Motor neuron (in vitro differentiated cells): ENCODE results near the gene DCUN1D4. TPM values are rescaled to one million over a fixed set of nuclear protein-coding genes. Genes with fewer than 3 reads are reported as not detected.

Experiments
- ATAC-seq, 8 experiments: fragments of 200-7000 bp; cut with Tn5 transposase; replicated peaks in 6 of 8; 2 replicates each; pipeline ENCODE4 v1.8.0; 2021; ENCODE audit warnings: mild to moderate bottlenecking in 8 of 8, moderate library complexity in 8 of 8
- H3K27ac ChIP-seq, 2 donors: fragments of 250-450 bp; sonication (Bioruptor Pico); 2 replicates each; pipeline ENCODE4 v1.9.0; 2021; ENCODE audit warnings: antibody characterized with exemption in 2 of 2, mild to moderate bottlenecking in 2 of 2, moderate library complexity in 1 of 2
- H3K4me1 ChIP-seq, 2 donors: fragments of 250-450 bp; sonication (Bioruptor Pico); replicated peaks in 1 of 2; 2 replicates each; pipeline ENCODE4 v1.6.1; 2021; ENCODE audit warnings: antibody characterized with exemption in 2 of 2, mild to moderate bottlenecking in 2 of 2, moderate library complexity in 1 of 2
- H3K4me3 ChIP-seq, 5 donors: fragments of 250-450 bp; sonication (Bioruptor Pico); 2 replicates each; pipeline ENCODE4 v1.9.0; 2021; ENCODE audit warnings: antibody characterized with exemption in 5 of 5, mild to moderate bottlenecking in 5 of 5, moderate library complexity in 4 of 5
- WGBS, 10 experiments: fragments of 450-650 bp; shearing (Covaris generic); methylation state at CpG; one replicate each; pipeline ENCODE4 v1.0.0; 2022; 5-methylcytosine and 5-hydroxymethylcytosine counted together
- in situ Hi-C, 9 experiments: fragments of 400-800 bp; cut with MboI; loops; one replicate each; pipeline ENCODE4 v1.15.0; 2021; ENCODE audit warnings: low sequenced_read_pairs in 9 of 9, low pct_unique_long_range_greater_than_20kb in 2 of 9; ENCODE audit not compliant: unreplicated experiment in 9 of 9
- total RNA-seq, 8 experiments: library from RNA; unstranded; fragments of 300-600 nt; gene quantifications; 2 replicates each; pipeline versions ENCODE4 v1.2.3 to v1.2.4, GENCODE V29; 2022

The DCUN1D4 gene
- total RNA-seq, 8 experiments from 2014 or later, result 28.6 to 58.4 (median 44.5) TPM

- Histone ChIP-seq H3K27ac (no peak overlapping the region), H3K4me3 (no peak overlapping the region), H3K4me1 (peaks cover 0 to 3% of the 10 kb centered on the region in 2 donors)
- 89 to 100% (median 100%) methylated on average over 1 of the region's 1 CpG; no CpG with 5 or more reads in 4 of the 10 experiments for WGBS, 10 experiments
- in situ Hi-C loops, result no loop called here
- ATAC-seq, result no peak
These were observed 19.2 kb downstream of the DCUN1D4 start for GRCh38 chr4:51862199-51862598.

DNA sequence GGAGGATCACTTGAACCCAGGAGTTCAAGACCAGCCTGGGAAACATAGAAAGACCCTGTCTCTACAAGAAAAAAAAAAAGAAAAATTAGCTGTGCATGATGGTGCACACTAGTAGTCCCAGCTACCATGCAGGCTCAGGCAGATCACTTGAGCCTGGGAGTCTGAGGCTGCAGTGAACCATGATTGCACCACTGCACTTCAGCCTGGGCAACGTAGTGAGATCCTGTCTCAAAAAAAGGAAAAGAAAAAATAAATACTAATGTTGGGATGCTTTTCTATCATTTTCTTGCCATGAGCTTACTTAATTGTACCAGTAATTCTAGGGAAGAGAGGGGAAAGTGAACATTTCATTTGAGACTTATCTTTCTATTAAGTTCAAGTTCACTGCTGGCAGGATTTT, 19.8 kb downstream of the DCUN1D4 start:
- WGBS, 10 experiments, result 75 to 100% (median 100%) methylated on average over 1 of the region's 1 CpG; no CpG with 5 or more reads in 5 of the 10 experiments
- H3K4me1 ChIP-seq, result peaks cover 0 to 3% of the 10 kb centered on the region in 2 donors
- no peak for ATAC-seq
- no peak overlapping the region for H3K27ac ChIP-seq
- no peak overlapping the region for H3K4me3 ChIP-seq
- in situ Hi-C loops, result no loop called here

GRCh38 chr4:51865717-51866116, 22.8 kb downstream of the DCUN1D4 start:
- WGBS, 10 experiments, result 80 to 100% (median 100%) methylated on average over 1 of the region's 1 CpG; no CpG with 5 or more reads in 5 of the 10 experiments
- H3K27ac ChIP-seq, result no peak overlapping the region
- in situ Hi-C loops, result no loop called here
- no peak overlapping the region for H3K4me3 ChIP-seq
- no peaks in the 10 kb centered on the region for H3K4me1 ChIP-seq
- no peak for ATAC-seq

DNA sequence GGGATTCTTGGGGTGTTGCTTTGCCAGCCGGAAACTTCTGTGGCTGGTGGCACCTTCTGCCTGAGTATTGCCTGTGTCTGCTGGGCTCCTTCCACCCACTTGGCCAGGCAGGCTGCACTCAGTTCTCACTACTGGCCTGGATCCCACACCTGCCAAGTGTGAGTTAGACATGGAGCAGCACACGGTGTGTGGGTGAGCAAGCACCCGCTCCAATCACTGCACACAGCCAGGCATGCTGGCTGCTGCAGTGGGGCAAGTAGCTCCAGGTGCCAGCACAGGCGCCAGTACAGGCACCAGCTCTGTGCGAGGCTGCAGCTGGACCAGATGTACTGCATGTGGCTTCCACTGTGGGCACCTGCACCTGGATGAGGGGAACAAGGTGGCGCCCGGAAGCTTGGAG, 23.9 kb downstream of the DCUN1D4 start:
- WGBS, 10 experiments, result 93 to 100% (median 99%) methylated on average over 1 to 7 of the region's 7 CpGs; no CpG with 5 or more reads in 4 of the 10 experiments
- no peak for ATAC-seq
- H3K27ac ChIP-seq, result no peak overlapping the region
- no peaks in the 10 kb centered on the region for H3K4me1 ChIP-seq
- in situ Hi-C loops, result no loop called here
- no peak overlapping the region for H3K4me3 ChIP-seq

DNA sequence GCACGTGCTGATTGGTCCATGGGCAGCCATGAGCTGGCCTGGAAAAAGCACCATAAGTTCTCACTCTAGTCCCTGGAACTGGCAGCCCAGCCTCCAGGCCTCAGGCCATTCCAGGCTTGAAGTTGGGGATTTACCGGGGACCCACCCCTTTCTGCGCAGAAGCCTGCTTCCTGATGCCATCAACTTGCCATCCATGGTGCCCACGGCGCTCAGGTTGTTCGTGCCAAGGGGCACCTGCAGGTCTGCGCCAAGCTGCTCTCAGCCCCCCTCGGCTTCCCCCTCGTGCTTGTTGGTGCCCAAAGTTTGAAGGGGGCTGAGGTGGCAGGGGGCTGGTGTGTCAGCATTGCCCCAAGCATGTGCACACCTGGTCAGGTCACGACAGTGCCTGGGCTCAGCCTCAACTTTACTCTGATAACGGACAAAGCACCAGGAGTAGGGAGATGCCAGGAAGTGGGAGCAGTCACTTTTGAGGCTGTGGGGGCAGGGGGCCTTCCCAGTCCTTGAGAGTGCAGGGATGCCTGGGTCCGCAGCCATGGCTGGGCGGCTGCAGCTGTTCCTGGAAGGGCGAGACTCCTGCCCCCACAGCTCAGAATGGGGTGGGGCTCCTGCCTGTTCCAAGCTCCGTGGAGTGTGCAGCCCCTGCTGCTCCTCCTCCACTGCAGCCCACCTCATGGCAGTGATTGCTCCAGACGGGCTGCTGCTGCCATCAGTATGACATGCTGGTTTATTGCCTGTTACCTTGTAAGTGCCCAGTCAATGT, 24.9 kb downstream of the DCUN1D4 start:
- no peak overlapping the region for H3K27ac ChIP-seq
- H3K4me3 ChIP-seq, result no peak overlapping the region
- H3K4me1 ChIP-seq, result no peaks in the 10 kb centered on the region
- ATAC-seq, result no peak
- WGBS, 10 experiments, result 20 to 100% (median 100%) methylated on average over 1 to 2 of the region's 16 CpGs; no CpG with 5 or more reads in 4 of the 10 experiments
- in situ Hi-C loops, result no loop called here

- WGBS, 10 experiments, result 60 to 100% (median 97%) methylated on average over 1 to 2 of the region's 2 CpGs; no CpG with 5 or more reads in 2 of the 10 experiments
- ATAC-seq, result no peak
- in situ Hi-C loops, result no loop called here
These were observed 25.5 kb downstream of the DCUN1D4 start for GRCh38 chr4:51868449-51868847.

DNA sequence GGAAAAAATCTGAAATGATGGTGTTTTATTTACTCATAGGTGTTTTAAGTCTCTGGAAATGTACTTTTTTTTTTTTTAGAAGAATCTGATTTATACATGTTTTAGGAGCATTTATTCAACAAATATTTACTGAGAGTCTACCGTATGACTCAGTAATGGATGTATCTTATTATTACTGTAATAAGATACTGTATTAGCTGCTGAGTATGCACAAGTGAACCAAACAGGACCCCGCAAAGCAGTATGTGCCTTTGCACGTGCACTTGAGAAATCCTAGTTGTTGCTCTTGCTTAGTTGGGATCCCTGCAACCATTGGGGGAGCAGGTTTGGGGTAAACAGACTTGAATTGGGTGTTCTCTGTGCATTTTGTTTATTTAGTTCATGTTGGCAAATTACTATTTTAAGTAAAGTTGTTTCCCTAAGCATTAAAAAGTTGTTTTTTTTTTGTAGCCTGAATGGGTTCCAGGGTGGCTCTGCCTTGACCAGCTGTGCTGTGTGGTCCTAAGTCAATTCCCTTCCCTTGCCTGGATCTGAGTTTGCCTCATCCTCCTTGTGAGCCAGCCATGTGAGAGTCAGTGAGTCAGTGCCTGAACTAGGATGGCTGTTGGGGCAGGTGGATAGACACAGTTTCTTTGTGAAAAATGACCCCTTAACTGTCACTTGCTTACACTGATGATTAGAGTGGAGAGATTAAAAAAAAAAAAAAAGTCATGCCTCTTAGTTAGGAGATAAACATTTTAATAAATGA, 27.7 kb downstream of the DCUN1D4 start:
- in situ Hi-C loops, result no loop called here
- H3K27ac ChIP-seq, result no peak overlapping the region
- H3K4me1 ChIP-seq, result no peaks in the 10 kb centered on the region
- no peak overlapping the region for H3K4me3 ChIP-seq
- 82 to 100% (median 98%) methylated on average over 1 to 3 of the region's 3 CpGs for WGBS, 10 experiments
- no peak for ATAC-seq

More at GRCh38 chr4:51868449-51868847, 25.5 kb downstream of the DCUN1D4 start:
- Histone ChIP-seq H3K4me1 (no peaks in the 10 kb centered on the region), H3K27ac (no peak overlapping the region), H3K4me3 (no peak overlapping the region)

DNA sequence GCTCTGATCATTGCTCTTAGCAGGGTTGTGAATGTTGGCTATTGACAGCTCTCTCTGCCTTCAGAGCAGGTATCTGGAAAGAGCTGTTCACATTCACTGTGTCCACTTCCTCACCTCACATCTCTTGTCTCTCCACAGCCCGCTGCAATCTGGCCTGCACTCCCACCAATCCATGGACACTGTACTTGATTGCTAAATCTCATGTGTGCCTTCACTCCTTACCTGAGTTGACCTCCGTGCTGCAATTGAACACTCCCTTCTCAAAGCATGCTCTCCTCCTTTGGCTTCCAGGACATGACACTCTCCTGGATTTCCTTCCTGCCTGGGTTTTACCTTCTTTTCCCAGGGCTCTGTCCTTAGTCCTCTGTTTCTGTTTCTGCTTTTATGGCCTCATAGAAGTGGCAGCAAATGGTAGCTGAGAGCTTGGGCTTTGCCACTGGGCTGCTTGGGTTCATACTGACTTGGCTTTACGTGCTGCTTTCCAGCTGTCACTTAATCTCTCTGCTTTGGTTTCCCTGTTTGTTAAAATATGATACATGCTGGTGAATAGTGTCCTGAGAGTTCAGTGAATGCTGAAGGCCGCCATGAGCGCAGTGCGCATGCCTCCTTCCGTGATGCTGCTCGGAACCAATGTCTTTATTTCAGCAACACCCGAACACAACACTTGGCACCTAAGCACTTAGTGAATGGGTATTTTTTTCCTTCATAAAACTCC, 29.5 kb downstream of the DCUN1D4 start:
- 80 to 100% (median 95%) methylated on average over 1 to 8 of the region's 9 CpGs; no CpG with 5 or more reads in 2 of the 10 experiments for WGBS, 10 experiments

GRCh38 chr4:51874551-51874950, 31.6 kb downstream of the DCUN1D4 start:
- 84 to 98% (median 95%) methylated on average over 3 to 6 of the region's 6 CpGs for WGBS, 10 experiments
- ATAC-seq, result no peak
- no peak overlapping the region for H3K27ac ChIP-seq
- in situ Hi-C loops, result no loop called here
- H3K4me3 ChIP-seq, result no peak overlapping the region
- H3K4me1 ChIP-seq, result no peaks in the 10 kb centered on the region

More for the DNA sequence above, 29.5 kb downstream of the DCUN1D4 start:
- H3K4me1 ChIP-seq, result no peaks in the 10 kb centered on the region
- no peak overlapping the region for H3K27ac ChIP-seq
- no peak overlapping the region for H3K4me3 ChIP-seq
- no peak for ATAC-seq
- in situ Hi-C loops, result no loop called here

GRCh38 chr4:51878431-51878830, 35.5 kb downstream of the DCUN1D4 start:
- ATAC-seq, result peak in 1 of 8 experiments; percentile 45

DNA sequence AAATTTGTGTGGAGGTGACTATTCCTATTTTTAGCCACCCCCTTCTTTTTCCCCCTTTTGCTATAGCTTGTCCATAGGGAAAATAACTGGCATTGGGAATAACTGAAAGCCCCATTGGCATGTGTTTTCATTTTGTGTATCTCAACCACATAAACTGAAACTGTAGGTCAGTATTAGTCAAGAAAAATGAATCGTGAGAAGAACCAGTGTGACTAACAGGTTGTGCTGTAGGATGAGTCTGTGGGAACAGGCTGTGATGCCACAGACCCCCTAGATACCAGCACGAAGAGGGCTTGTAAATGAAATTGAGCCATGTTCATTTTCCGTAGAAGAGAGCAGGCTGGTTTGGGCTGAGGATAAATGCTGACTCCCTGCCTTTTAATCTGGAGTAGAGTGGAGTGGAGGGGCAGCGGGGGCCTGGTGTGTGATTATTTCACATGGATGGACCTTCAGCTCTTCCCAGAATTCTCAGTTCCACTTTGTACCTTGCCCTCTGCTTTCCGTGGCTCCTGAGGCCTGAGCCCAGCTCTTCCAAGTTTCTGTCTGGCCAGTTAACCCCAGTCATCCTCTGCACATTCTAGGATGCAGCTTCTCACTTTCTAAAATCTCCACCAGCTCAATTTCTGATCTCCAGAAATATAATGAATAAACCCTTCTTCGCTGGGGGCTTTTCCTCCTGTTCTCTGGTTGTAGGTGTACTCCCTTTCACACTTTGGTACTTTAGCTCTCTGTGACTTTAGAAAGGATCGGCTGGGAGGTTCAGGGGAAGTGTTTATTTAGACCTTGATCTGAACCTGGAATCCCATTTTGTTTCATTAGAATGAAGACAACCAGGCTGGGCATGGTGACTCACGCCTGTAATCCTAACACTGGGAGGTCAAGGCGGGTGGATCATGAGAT, 37.3 kb downstream of the DCUN1D4 start:
- in situ Hi-C loops, result no loop called here
- 80 to 100% (median 96%) methylated on average over 1 to 6 of the region's 9 CpGs; no CpG with 5 or more reads in 2 of the 10 experiments for WGBS, 10 experiments
- no peak overlapping the region for H3K4me3 ChIP-seq
- ATAC-seq, result no peak
- H3K4me1 ChIP-seq, result no peaks in the 10 kb centered on the region
- no peak overlapping the region for H3K27ac ChIP-seq

More at GRCh38 chr4:51878431-51878830, 35.5 kb downstream of the DCUN1D4 start:
- in situ Hi-C loops, result no loop called here
- Histone ChIP-seq H3K4me3 (no peak overlapping the region), H3K27ac (no peak overlapping the region), H3K4me1 (no peaks in the 10 kb centered on the region)
- WGBS, 10 experiments, result 63 to 100% (median 93%) methylated on average over 1 to 2 of the region's 2 CpGs

DNA sequence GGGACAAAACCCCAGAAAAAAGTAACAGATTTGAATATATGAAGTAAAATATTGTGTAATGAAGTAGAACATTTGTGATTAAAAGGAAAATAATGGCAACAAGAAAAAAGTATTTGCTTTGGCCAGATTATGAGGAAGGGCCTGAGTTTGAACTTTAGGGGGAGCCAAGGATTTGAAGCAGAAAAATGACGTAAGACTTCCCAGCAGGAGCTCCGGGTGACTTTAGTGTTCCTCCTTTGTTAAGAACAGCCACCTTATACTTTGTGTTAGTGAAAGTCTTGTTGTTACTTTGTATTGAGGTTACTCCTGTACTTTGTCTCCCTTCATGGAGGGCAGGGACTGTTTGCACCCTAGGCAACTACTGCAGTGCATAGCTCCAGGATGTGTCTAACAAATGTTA, 41.1 kb downstream of the DCUN1D4 start:
- no peak overlapping the region for H3K27ac ChIP-seq
- no peak overlapping the region for H3K4me3 ChIP-seq
- ATAC-seq, result peak in 1 of 8 experiments; percentile 54
- H3K4me1 ChIP-seq, result no peaks in the 10 kb centered on the region
- 60 to 100% (median 86%) methylated on average over 1 to 2 of the region's 2 CpGs; no CpG with 5 or more reads in 1 of the 10 experiments for WGBS, 10 experiments
- in situ Hi-C loops, result no loop called here
